Thyroid gland (tissue), 4 donors: ENCODE data around the gene APMAP.

Experiments
- POLR2A ChIP-seq, 2 donors: fragments of 450-650 bp; IDR thresholded peaks; one replicate each; pipeline ENCODE4 v1.6.1; 2017; ENCODE audit warnings: antibody characterized with exemption in 2 of 2, mild to moderate bottlenecking in 2 of 2, moderate library complexity in 1 of 2
- TF ChIP-seq, protein P1 (sequence below), 6 experiments: fragments of 200-600 bp in 3 of 6; fragments of 450-650 bp in 3 of 6; sonication (generic) in 3 of 6; IDR thresholded peaks; one replicate each; pipeline ENCODE4 v1.5.1; 2016 to 2019; ENCODE audit warnings: antibody characterized with exemption in 6 of 6, mild to moderate bottlenecking in 2 of 6, inconsistent platforms in 1 of 6, moderate library complexity in 1 of 6

DNA sequence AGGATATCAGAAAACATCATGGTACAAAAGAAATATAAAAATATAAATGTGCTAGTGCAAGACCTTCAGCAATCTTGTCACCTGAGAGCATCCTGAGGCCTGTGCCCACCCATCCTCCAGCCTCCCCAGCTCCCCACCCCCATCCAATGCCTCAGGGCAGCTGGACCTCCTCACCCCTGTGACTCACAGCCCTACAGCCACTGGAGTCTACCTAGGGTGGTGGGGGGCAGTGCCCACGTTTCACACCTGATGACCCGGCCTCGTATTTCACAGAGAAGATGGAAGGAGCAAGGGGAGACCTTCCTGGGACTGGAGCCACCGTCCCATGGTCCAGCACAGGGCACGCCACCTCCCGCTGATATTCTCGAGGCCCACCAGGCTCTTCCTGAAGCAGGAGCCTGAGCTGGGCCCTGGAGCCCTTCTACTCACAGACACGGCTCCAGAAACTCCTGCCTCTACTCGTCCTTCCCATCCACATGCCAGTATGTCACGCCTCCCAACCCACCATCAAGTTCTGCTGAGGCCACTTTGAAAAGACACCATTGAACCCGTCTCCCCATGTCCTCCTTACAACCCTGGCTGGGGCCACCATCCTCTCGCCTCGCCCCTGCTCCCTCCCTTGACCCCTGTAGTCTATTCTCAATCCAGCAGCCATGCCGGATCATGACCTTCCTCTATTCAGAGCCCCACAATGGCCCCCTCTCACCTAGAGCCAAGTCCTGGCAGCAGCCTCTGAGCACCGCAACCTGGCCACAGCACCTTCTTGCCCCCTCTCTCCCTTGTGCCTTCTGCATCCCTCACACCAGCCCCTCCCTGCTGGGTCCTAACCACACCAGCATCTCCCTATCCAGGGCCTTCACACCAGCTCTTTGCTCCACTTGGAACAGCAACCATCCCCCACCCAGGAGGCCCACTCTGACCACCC, 13.3 kb downstream of the APMAP start:
- TF ChIP-seq, protein P1, sequence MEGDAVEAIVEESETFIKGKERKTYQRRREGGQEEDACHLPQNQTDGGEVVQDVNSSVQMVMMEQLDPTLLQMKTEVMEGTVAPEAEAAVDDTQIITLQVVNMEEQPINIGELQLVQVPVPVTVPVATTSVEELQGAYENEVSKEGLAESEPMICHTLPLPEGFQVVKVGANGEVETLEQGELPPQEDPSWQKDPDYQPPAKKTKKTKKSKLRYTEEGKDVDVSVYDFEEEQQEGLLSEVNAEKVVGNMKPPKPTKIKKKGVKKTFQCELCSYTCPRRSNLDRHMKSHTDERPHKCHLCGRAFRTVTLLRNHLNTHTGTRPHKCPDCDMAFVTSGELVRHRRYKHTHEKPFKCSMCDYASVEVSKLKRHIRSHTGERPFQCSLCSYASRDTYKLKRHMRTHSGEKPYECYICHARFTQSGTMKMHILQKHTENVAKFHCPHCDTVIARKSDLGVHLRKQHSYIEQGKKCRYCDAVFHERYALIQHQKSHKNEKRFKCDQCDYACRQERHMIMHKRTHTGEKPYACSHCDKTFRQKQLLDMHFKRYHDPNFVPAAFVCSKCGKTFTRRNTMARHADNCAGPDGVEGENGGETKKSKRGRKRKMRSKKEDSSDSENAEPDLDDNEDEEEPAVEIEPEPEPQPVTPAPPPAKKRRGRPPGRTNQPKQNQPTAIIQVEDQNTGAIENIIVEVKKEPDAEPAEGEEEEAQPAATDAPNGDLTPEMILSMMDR (IDR thresholded peaks at IDR 0.05), result no peak
- TF ChIP-seq POLR2A (IDR thresholded peaks at IDR 0.05), result no peak
